HepG2 (cell line): ENCODE results near the gene GMEB2. TPM values are rescaled to one million over a fixed set of nuclear protein-coding genes. Genes with fewer than 3 reads are reported as not detected.

Experiments used
- AKAP8 ChIP-seq: sonication (generic); formaldehyde crosslinking; IDR thresholded peaks from 2 replicates; pipeline ENCODE4 v1.5.1; 2020; ENCODE audit warnings: mild to moderate bottlenecking, missing genetic modification reagents
- ATF4 ChIP-seq, 2 experiments: fragments of 450-650 bp in 1 of 2; sonication (generic) in 1 of 2; formaldehyde crosslinking; IDR thresholded peaks; 2 replicates each; pipeline versions ENCODE4 v1.5.0 to v1.8.0; 2020 to 2022; ENCODE audit warnings: mild to moderate bottlenecking in 1 of 2, missing genetic modification reagents in 1 of 2
- BORCS8-MEF2B ChIP-seq: sonication (generic); formaldehyde crosslinking; IDR thresholded peaks from 2 replicates; pipeline ENCODE4 v1.8.0; 2022; ENCODE audit warnings: mild to moderate bottlenecking, missing genetic modification reagents
- ELF3 ChIP-seq: IDR thresholded peaks from 2 replicates; pipeline ENCODE4 v1.6.1; 2016; ENCODE audit warnings: missing genetic modification reagents, missing compliant biosample characterization
- GLI4 ChIP-seq: sonication (generic); formaldehyde crosslinking; IDR thresholded peaks from 2 replicates; pipeline ENCODE4 v1.5.1; 2020; ENCODE audit warnings: missing genetic modification reagents, mild to moderate bottlenecking, moderate library complexity, borderline replicate concordance
- HHEX ChIP-seq: IDR thresholded peaks from 2 replicates; pipeline ENCODE4 v1.6.1; 2016; ENCODE audit warnings: control low read depth
- HOMEZ ChIP-seq: IDR thresholded peaks from 2 replicates; pipeline ENCODE4 v1.6.1; 2016; ENCODE audit warnings: low read depth
- KLF11 ChIP-seq: IDR thresholded peaks from 2 replicates; pipeline ENCODE4 v1.6.1; 2016; ENCODE audit warnings: missing compliant biosample characterization
- MEF2D ChIP-seq: sonication (generic); formaldehyde crosslinking; IDR thresholded peaks from 2 replicates; pipeline ENCODE4 v1.5.1; 2020; ENCODE audit warnings: mild to moderate bottlenecking, missing genetic modification reagents
- MEIS1 ChIP-seq: sonication (generic); formaldehyde crosslinking; IDR thresholded peaks from 2 replicates; pipeline ENCODE4 v1.9.0; 2021; ENCODE audit warnings: mild to moderate bottlenecking, missing genetic modification reagents, moderate library complexity, borderline replicate concordance
- NFIC ChIP-seq: IDR thresholded peaks from 2 replicates; pipeline ENCODE4 v1.6.1; 2012; ENCODE audit warnings: mild to moderate bottlenecking, low read length, inconsistent platforms
- NPAS2 ChIP-seq: sonication (generic); formaldehyde crosslinking; IDR thresholded peaks from 2 replicates; pipeline ENCODE4 v1.8.0; 2022; ENCODE audit warnings: mild to moderate bottlenecking, missing genetic modification reagents, borderline replicate concordance
- POLR2AphosphoS2 ChIP-seq: IDR thresholded peaks from 2 replicates; pipeline ENCODE4 v1.6.1; 2011; ENCODE audit warnings: low read depth, low read length, improper control_type of control experiment
- POLR2AphosphoS5 ChIP-seq: IDR thresholded peaks from 2 replicates; pipeline ENCODE4 v1.6.1; 2012; ENCODE audit warnings: low read depth, low read length
- POLR2G ChIP-seq: fragments of 200-400 bp; formaldehyde crosslinking; IDR thresholded peaks from 2 replicates; pipeline ENCODE4 v1.6.1; 2018; ENCODE audit warnings: mild to moderate bottlenecking, low read depth, low read length, moderate library complexity
- RORA ChIP-seq: sonication (generic); formaldehyde crosslinking; IDR thresholded peaks from 2 replicates; pipeline ENCODE4 v1.5.0; 2020; ENCODE audit warnings: mild to moderate bottlenecking, missing genetic modification reagents, moderate library complexity
- SKI ChIP-seq: fragments of 450-650 bp; IDR thresholded peaks from one replicate; pipeline ENCODE4 v1.6.1; 2018; ENCODE audit warnings: mild to moderate bottlenecking; ENCODE audit not compliant: partially characterized antibody
- SOX5 ChIP-seq: IDR thresholded peaks from 2 replicates; pipeline ENCODE4 v1.6.1; 2016; ENCODE audit warnings: borderline replicate concordance
- SRF ChIP-seq: IDR thresholded peaks from 2 replicates; pipeline ENCODE4 v1.6.1; 2011; ENCODE audit warnings: mild to moderate bottlenecking, low read depth, low read length, moderate library complexity
- ZBTB3 ChIP-seq: sonication (generic); formaldehyde crosslinking; IDR thresholded peaks from 2 replicates; pipeline ENCODE4 v1.4.0; 2020; ENCODE audit warnings: low read depth, mild to moderate bottlenecking, moderate library complexity, missing genetic modification reagents, borderline replicate concordance
- ZBTB43 ChIP-seq: sonication (generic); formaldehyde crosslinking; conservative IDR thresholded peaks from 2 replicates; pipeline ENCODE4 v1.4.0; 2020; ENCODE audit warnings: missing genetic modification reagents
- ZNF576 ChIP-seq: sonication (generic); formaldehyde crosslinking; IDR thresholded peaks from 2 replicates; pipeline ENCODE4 v1.4.0; 2020; ENCODE audit warnings: mild to moderate bottlenecking, missing genetic modification reagents
- polyA plus RNA-seq, 8 experiments: library from polyadenylated mRNA; depleted of rRNA in 3 of 8; stranded (reverse) in 7 of 8; unstranded in 1 of 8; fragments of >200 nt; fragmentation: Illumina TruSeq in 4 of 8; extraction: Trizol in 4 of 8; gene quantifications; 2 replicates each; pipeline versions ENCODE4 v1.2.1 to v1.2.3, GENCODE V29; 2011 to 2016; ENCODE audit warnings: low read depth in 4 of 8, missing spikeins in 1 of 8, mixed read lengths in 1 of 8; ENCODE audit not compliant: insufficient read depth in 1 of 8
- total RNA-seq, 5 experiments: library from RNA; depleted of rRNA; stranded (reverse); fragments of >200 nt; fragmentation: Illumina TruSeq; extraction: Trizol; gene quantifications; 2 replicates each; pipeline ENCODE4 v1.2.3, GENCODE V29; 2016; ENCODE audit warnings: low read depth in 1 of 5
- TF ChIP-seq, protein P1 (sequence below): sonication (generic); formaldehyde crosslinking; IDR thresholded peaks from 2 replicates; pipeline ENCODE4 v1.8.0; 2022; ENCODE audit warnings: missing genetic modification reagents, low read depth, mild to moderate bottlenecking, borderline replicate concordance
- TF ChIP-seq, protein P2 (sequence below): sonication (generic); formaldehyde crosslinking; IDR thresholded peaks from 2 replicates; pipeline ENCODE4 v1.8.1; 2023; ENCODE audit warnings: mild to moderate bottlenecking, missing genetic modification reagents, borderline replicate concordance

GMEB2 gene
- total and polyA plus RNA-seq, 2 of the 13 experiments (the other 11 are each of a cell fraction or from before 2014, with no cell fraction given) = 10.6 to 12.4 TPM

DNA sequence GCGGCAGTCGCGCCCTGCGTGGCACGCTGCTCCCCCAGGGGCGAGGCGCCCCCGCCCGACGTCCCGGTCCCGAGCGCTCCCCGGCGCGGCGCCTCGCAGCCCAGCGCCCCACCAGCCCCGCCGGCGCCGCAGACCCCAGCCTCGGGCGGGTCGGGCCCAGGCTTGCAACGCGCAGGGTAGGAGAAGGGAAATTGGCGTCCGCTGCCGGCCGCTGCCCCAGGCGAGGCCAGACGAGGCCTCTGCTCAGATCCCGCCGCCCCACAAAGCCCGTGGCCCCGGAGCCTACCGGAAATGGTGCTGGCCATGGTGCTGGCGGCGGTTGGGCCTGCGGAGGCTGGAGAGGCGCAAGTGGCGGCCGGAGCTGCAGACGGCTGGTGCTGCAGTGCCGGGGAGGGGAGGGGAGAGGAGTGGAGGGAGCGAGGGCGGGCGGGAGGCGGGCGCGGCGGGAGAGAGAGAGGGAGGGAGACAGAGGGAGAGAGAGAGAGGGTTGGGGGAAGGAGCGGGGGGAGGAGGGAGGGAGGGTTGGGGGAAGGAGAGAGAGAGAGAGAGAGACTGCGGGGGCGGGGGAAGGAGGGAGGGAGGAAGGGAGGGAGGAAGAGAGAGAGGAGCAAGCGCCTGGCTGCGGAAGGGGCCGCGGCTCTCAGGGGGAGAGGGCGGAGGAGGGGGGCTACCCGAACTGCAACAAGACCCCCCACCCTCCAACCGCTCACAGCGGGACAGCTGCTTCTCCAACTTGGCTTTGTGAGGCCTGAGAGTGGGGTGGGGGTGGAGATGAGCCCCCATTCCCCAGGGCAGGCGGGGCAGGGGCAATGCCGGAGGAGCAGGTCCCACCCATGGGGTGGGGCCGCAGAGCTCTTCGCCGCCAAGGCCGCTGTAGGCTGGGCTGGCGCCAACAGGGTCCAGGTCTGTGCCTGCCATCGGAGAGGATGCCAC is 26.4 kb upstream of the GMEB2 start, which contains the start of gene STMN3 (continued):
- no peak for TF ChIP-seq ZNF576 (CRISPR knock-in tag)
- 0 out of 2 replicates have a peak, but pooled peaks have one; percentile 53 for TF ChIP-seq NPAS2 (CRISPR knock-in tag)
- TF ChIP-seq SKI = peak; percentile 87
- peak; percentile 95 for TF ChIP-seq ZBTB43 (CRISPR knock-in tag)
- peak; percentile 60 for TF ChIP-seq POLR2AphosphoS5
- peak; percentile 57 for TF ChIP-seq HHEX
- peak; percentile 100 for TF ChIP-seq KLF11
- no peak for TF ChIP-seq NFIC
- TF ChIP-seq RORA (CRISPR knock-in tag) = no peak
- TF ChIP-seq MEF2D (CRISPR knock-in tag) = peak; percentile 93
- no peak for TF ChIP-seq AKAP8
- TF ChIP-seq SOX5 (CRISPR knock-in tag) = peak; percentile 78; the same call in 1 of the 2 replicates
- TF ChIP-seq MEIS1 (CRISPR knock-in tag) = peak; percentile 96
- peak; percentile 93; the same call in 1 of the 2 replicates for TF ChIP-seq ZBTB3 (CRISPR knock-in tag)
- TF ChIP-seq, protein P1, sequence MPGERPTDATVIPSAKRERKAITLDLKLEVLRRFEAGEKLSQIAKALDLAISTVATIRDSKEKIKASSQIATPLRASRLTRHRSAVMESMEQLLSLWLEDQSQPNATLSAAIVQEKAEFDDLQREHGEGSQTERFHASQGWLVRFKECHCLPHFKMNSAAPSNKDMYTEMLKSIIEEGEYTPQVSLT (CRISPR knock-in tag) = no peak; the same call in 1 of the 2 replicates
- TF ChIP-seq POLR2G = no peak
- TF ChIP-seq, protein P2, sequence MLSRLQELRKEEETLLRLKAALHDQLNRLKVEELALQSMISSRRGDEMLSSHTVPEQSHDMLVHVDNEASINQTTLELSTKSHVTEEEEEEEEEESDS = peak; percentile 94; the same call in 1 of the 2 replicates
- peak in 1 of 2 experiments; percentile 79; a peak in 2 of 4 replicates for TF ChIP-seq ATF4 (CRISPR knock-in tag; IDR thresholded peaks at IDR 0.05)
- no peak for TF ChIP-seq SRF
- TF ChIP-seq HOMEZ (CRISPR knock-in tag) = peak; percentile 93
- TF ChIP-seq ELF3 (CRISPR knock-in tag) = peak; percentile 98
- peak; percentile 99 for TF ChIP-seq BORCS8-MEF2B (CRISPR knock-in tag)
- peak; percentile 95 for TF ChIP-seq GLI4 (CRISPR knock-in tag)
- no peak for TF ChIP-seq POLR2AphosphoS2
